Islet precursor cell (in vitro differentiated cells): ENCODE measurements around the gene CFAP45.
A peak's percentile ranks its signal among the peaks of the same experiment; 100 is the strongest.

Source experiments
- DNase-seq: peaks from one replicate; pipeline ENCODE4 v3.0.0-alpha.2; 2018

Gene CFAP45

GRCh38 chr1:159935719-159936272, 35.8 kb upstream of the CFAP45 start:
- DNase-seq, result no peak

GRCh38 chr1:159935305-159935704, 35.3 kb upstream of the CFAP45 start:
- no peak for DNase-seq

DNA sequence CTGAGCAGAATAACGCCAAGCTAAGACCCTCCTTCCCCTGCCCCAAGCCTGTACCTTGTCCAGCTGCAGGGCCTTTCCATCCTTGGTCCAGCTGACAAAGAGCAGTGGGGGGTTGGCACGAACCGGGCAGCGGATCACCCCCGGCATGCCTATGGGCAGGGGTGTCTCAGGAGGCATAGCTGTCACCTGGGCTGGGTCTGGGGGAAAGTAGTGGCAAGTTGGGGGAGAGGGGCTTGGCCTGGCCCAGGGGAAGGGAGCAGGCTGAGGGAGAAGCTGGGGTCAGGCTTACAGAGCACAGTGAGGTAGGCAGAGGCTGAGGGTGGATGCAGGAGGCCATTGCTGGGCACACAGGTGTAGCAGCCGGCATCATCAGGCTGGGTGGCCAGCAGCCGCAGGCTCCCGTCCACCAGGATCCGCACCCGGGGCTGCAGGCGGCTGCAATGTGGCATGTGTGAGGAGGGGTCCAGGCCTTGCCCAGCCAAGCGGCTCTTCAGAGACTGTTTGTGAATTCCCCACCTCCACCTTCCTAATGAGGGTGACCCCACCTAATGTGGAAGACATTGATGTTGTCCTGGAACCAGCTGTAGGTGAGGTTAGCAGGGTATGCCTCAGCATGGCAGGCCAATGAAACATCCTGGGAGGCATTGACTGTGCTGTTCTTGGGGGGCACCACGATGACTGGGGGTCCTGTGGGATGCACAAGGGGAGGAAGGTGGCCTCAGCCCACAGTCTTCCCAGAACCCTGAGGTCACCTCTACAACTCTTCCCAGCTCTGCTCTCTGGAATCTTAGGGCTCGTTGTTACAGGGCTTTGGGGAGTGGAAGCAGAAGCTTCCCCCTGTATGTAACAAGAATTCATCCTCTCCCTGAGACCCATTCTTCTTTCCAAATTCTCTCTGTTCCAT, 34.4 kb upstream of the CFAP45 start:
- no peak for DNase-seq

DNA sequence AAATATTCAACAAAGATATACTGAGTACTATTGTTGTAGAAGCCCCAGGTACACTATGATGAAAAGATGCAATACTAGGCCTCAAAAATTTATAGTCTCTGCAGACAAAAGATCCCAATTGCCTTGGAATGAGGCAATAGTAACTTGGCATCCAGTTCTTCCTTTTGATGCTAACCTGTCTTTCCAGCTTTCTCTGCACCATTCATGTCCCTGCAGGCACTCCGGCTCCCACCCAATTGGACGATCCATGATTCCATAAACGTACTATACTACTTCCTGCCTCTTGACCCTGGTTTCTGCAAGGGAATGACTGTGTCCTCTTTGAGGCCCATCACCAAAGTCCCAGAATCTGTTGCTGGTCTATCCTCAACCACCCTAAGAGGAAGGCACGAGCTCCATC, 33.4 kb upstream of the CFAP45 start:
- no peak for DNase-seq

GRCh38 chr1:159932296-159933285, 32.6 kb upstream of the CFAP45 start:
- DNase-seq, result no peak

- DNase-seq, result no peak
Observed at GRCh38 chr1:159931795-159932173, 31.8 kb upstream of the CFAP45 start.

DNA sequence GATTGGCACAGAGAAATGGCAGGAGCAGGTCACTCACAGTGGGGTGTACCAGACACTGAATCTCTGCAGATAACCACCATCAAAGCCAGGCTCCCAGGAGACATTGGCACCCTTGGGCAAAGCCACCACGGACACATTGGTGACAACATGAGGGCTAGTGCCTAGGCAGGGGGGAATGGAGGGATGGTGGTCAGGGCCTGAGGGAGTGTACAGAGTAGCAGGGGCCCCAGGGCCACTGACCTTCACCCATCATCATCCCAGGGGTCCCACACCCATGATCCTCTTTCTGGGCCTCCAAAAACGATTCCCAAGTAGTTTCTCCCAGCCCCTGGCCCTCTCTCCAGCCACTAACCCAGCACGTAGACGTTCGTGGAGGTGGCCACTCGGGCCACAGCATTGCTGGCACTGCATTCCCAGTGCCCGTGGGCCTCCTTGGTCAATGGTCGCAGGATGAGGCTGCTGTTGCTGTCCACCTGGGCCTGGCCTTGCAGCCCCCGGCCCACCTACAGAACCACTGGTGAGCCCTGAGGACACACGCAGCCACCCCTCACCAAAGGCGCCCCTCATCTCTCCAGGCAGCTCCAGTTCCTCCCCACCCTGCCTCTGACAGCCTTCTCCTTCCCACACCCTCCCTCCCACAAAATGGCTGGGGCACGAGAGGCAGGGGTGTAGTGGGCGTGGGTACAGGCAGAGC, 31.3 kb upstream of the CFAP45 start:
- no peak for DNase-seq

- no peak for DNase-seq
Observed at GRCh38 chr1:159930634-159931033, 30.7 kb upstream of the CFAP45 start.

DNA sequence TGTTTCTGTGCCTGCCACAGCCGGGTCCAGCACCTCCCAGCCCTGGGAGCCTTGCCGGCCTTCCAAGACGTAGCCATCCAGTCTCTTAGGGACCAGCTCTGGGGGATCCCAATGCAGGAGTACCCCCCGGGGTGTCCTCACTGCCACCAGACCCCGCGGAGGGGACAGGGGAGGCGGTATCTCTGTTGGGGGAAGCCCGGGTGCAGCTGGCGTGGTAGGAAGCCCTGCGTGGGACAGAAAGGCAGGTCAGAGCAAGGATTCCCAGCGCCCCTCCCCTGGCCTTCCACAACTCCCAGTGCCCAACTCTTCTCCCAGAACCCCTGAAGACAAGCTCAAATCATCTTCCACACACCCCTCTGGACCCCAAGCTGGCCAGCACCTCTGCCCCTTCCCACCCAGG, 30.3 kb upstream of the CFAP45 start:
- no peak for DNase-seq

- peak; percentile 87 for DNase-seq
Observed at GRCh38 chr1:159929155-159930051, 29.4 kb upstream of the CFAP45 start.

DNA sequence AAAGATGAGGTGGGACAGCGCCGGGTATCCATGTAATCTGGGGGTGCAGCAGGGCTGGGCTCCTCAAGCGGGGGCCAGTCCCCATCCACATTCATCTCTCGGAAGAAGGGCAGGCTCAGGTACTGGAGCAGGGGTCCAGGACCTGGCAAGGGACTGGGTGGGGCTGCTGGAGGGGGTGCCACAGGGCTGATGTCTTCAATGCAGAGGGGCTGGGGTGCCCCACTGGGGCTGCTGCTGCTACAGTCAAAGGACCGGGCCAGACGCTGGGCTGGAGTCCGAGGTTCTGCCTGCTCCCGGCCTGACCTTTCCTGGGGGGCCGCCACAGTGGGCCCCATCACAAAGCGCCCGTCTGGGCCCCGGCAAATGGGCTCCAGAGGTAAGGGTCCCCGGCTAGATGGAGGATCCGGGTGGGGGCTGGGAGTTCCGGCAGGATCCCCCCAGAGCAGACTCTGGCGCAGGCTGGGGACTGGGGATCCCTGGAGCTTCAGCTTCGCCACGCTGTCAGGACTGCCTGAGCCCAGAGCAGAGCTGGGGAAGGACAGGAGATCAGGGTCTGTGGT, 28.6 kb upstream of the CFAP45 start:
- no peak for DNase-seq

GRCh38 chr1:159927849-159928431, 28.0 kb upstream of the CFAP45 start:
- no peak for DNase-seq

GRCh38 chr1:159927211-159927848, 27.4 kb upstream of the CFAP45 start:
- DNase-seq, result no peak

- no peak for DNase-seq
Observed at GRCh38 chr1:159925719-159926078, 25.7 kb upstream of the CFAP45 start.

- DNase-seq, result peak; percentile 97
Observed at GRCh38 chr1:159924791-159925718, 25.1 kb upstream of the CFAP45 start, which contains the start of gene TAGLN2. TSS of gene TAGLN2 (minus strand) at chr1:159925507. CDS start at chr1:159920509, 4,998 bp downstream.

DNA sequence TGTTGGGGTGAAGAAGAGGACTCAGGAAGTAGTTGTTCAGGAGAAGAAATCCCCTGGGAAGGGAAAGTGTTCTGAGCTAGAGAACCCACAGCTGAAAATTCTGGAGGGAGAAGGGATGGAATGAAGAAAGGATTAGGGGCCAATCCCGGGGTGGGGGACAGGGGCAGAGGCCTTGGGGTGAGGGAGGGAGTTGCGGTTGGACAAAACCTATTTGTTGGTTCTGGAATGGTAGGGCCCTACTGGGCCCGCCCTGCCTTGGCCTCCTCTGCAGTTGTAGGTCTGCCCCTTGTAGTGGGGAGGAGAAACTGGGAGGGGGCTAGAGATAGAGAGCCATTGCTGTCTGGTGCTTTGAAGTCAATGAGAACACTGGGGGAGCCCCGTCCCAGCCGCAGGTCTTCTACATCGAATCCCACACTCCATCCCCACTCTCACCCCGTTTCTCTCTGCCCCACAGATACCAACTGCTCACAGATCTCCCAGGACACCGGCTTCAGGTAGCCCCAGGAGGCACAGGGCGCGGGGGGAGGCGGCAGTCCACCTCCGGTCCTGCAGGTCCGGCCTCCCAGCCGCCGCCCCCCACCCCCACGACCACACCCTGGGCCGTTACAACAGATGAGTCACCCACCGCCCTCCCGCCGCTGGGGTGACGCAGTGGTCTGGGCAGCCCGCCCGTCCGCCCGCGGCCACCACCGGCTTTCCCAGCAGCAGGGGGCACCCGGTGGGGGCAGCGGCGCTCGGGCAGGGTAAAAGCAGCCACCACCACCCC, 24.2 kb upstream of the CFAP45 start:
- DNase-seq, result peak; percentile 97

DNA sequence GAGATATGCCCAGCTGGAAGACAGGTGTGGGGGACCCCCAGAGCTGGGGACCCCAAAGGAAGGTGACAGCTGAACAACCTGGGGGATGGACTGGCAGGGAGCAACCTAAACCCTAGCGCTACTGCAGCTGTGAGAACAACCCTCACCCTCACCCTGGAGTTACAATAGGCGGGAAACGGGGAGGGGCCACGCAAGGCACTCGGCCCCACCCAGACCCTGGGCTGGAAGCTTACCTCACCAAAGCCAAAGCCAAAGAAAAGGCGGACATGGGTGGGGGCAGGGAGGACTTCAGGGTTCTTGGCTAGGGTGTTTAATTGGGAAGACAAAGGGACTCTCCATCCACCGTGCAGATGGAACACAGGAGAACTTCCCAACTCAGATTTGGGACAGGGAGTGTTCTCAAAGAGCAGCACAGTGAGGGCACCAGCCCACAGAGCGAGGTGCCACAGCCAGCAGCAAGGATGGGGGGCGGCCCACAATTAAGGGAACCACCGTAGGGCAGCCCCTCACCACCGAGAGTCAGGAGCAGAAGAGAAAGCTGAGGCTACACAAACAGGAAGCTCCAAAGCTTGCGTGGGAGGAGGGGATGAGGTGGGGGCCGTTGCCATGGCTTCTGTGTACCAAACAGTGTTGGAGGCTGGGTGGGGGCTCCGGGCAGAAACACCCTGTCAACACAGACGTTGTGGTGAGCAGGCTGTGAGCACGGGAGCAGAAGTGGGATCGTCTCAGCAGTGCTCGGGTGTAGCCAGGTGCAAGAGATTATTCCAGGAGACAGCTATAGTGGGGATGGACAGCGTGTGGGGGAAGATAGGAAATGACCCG, 23.4 kb upstream of the CFAP45 start:
- peak; percentile 90 for DNase-seq
